Skeletal muscle tissue (tissue), 4 donors: ENCODE measurements around the gene FAM131B. TPM values are rescaled to one million over a fixed set of nuclear protein-coding genes. Genes with fewer than 3 reads are reported as not detected.

Experiments
- H3K27ac ChIP-seq: one replicate; pipeline ENCODE4 v1.7.0; 2013; ENCODE audit warnings: mild to moderate bottlenecking, low read depth, low read length, inconsistent platforms
- H3K27me3 ChIP-seq, 3 donors: one replicate each; pipeline ENCODE4 v1.7.0; 2013; ENCODE audit warnings: low read length in 3 of 3; ENCODE audit not compliant: control insufficient read depth in 3 of 3, insufficient read depth in 3 of 3
- H3K36me3 ChIP-seq, 3 donors: one replicate each; pipeline ENCODE4 v1.7.0; 2013; ENCODE audit warnings: low read length in 3 of 3; ENCODE audit not compliant: control insufficient read depth in 3 of 3, insufficient read depth in 3 of 3
- H3K4me1 ChIP-seq, 3 donors: one replicate each; pipeline ENCODE4 v1.7.0; 2013; ENCODE audit warnings: low read length in 3 of 3, mild to moderate bottlenecking in 3 of 3; ENCODE audit not compliant: control insufficient read depth in 3 of 3, insufficient read depth in 3 of 3
- H3K4me3 ChIP-seq, 3 donors: one replicate each; pipeline ENCODE4 v1.7.0; 2013; ENCODE audit warnings: low read length in 3 of 3
- H3K9ac ChIP-seq, 3 donors: one replicate each; pipeline ENCODE4 v1.7.0; 2013; ENCODE audit warnings: low read length in 3 of 3, mild to moderate bottlenecking in 3 of 3, moderate library complexity in 2 of 3, low read depth in 1 of 3
- H3K9me3 ChIP-seq, 3 donors: one replicate each; pipeline ENCODE4 v1.7.0; 2013; ENCODE audit warnings: low read length in 3 of 3; ENCODE audit not compliant: control insufficient read depth in 3 of 3
- total RNA-seq: library from RNA; depleted of rRNA; stranded (reverse); fragments of >200 nt; gene quantifications from one replicate; pipeline ENCODE4 v1.2.3, GENCODE V29; 2014
- donor health status: Osteomylitis.

The FAM131B gene
- total RNA-seq, 1 donor from 2014 or later: 1.0 TPM

DNA sequence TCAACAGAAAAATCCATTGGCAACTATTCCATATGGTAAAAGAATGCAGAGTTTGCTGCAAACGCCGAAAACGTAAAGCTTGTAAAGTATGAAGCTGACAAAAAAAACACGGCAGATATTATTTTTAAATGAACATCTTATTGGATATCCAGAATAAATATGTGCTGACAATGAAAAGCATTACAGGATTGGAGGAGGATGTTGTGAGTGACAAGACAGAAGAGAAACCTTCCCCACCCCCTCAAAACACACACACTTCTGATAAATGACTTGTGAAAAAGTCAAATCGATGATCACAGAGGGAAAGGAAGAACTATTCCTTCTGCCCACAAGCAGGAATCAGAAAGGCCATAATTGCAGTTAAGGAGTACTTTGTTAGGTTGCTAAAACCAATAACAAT is 14.6 kb downstream of the FAM131B start:
- Histone ChIP-seq H3K27ac (no peak overlapping the region), H3K4me1 (no peaks in the 10 kb centered on the region), H3K36me3 (peaks cover 22 to 33% (median 32%) of the 10 kb centered on the region in 3 donors), H3K4me3 (no peak overlapping the region), H3K9ac (no peak overlapping the region), H3K9me3 (no peaks in the 10 kb centered on the region), H3K27me3 (no peaks in the 10 kb centered on the region)

DNA sequence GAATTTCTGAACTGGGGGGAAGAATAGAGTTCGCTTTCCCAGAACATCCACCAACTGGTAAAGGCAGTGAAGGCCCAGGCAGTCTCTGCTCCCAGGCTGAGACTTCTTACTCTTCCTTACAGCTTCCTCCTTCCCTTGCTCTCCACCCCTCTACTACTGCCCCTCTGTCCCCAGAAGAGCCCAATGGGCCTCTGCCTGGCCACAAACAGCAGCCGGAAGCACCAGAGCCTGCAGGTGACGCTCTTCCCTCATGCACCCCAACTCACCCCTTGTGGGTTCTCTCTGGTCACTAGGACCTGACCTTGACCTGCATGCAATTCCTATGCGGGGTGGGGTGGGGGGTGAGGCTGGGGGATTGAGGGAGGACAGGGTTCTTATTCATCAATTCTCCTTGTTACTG is 16.5 kb downstream of the FAM131B start:
- H3K27ac ChIP-seq: no peak overlapping the region
- H3K9ac ChIP-seq: no peak overlapping the region
- H3K27me3 ChIP-seq: no peaks in the 10 kb centered on the region
- H3K36me3 ChIP-seq: peaks cover 32 to 39% (median 33%) of the 10 kb centered on the region in 3 donors
- no peaks in the 10 kb centered on the region for H3K9me3 ChIP-seq
- no peak overlapping the region for H3K4me3 ChIP-seq
- no peaks in the 10 kb centered on the region for H3K4me1 ChIP-seq

DNA sequence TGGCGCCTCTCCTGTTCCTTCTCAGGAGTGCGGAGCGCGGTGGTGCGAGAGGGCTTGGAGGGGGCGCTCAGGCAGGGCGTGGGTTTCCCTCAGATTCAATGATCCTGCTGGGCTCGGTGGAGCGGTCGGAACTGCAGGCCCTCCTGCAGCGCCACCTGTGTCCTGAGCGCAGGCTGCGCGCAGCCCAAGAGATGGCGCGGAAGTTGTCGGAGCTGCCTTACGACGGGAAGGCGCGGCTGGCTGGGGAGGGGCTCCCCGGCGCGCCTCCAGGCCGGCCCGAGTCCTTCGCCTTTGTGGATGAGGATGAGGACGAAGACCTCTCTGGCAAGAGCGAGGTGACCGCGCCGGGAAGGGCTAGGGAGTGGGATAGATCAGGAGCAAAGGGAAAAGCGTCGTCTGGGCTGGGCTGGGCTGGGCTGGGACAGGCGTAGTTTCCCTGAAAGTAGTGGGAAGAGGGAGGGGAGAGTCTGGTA is 17.0 kb downstream of the FAM131B start:
- no peak overlapping the region for H3K4me3 ChIP-seq
- no peaks in the 10 kb centered on the region for H3K4me1 ChIP-seq
- H3K9ac ChIP-seq: no peak overlapping the region
- H3K9me3 ChIP-seq: no peaks in the 10 kb centered on the region
- no peak overlapping the region for H3K27ac ChIP-seq
- H3K36me3 ChIP-seq: peaks cover 29 to 38% (median 33%) of the 10 kb centered on the region in 3 donors
- H3K27me3 ChIP-seq: no peaks in the 10 kb centered on the region

DNA sequence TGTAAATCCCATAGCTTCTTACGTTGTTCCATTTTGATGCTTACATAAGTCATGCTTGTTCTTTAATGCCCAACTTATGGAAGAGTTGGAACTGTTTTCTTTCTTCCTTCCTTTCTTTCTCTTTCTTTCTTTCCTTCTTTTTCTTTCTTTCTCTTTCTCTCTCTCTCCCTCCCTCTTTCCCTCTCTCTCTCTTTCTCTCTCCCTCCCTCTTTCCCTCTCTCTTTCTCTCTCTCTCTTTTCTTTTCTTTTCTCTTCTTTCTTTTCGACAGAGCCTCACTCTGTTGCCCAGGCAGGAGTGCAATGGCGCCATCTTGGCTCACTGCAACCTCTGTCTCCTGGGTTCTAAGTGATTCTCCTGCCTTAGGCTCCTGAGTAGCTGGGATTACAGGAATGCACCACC is 18.9 kb downstream of the FAM131B start:
- no peak overlapping the region for H3K9ac ChIP-seq
- H3K9me3 ChIP-seq: no peaks in the 10 kb centered on the region
- no peaks in the 10 kb centered on the region for H3K27me3 ChIP-seq
- no peak overlapping the region for H3K4me3 ChIP-seq
- no peak overlapping the region for H3K27ac ChIP-seq
- peaks cover 23 to 45% (median 39%) of the 10 kb centered on the region in 3 donors for H3K36me3 ChIP-seq
- no peaks in the 10 kb centered on the region for H3K4me1 ChIP-seq

DNA sequence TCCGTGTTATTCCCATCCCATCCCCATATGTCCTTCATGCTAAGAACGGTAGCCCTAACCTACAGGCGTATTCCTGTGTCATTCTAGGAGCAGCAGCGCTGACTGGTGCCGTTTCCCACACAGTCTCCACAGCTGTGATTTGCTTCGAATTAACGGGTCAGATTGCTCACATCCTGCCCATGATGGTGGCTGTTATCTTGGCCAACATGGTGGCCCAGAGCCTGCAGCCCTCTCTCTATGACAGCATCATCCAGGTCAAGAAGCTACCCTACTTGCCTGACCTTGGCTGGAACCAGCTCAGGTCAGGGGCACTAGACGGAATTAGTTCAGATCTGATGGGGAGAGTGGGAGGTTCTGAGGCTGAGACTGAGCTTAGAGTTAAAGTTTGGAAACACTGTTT is 20.7 kb downstream of the FAM131B start:
- Histone ChIP-seq H3K4me1 (no peaks in the 10 kb centered on the region), H3K36me3 (peaks cover 23 to 51% (median 44%) of the 10 kb centered on the region in 3 donors), H3K4me3 (no peak overlapping the region), H3K27ac (no peak overlapping the region), H3K27me3 (no peaks in the 10 kb centered on the region), H3K9me3 (no peaks in the 10 kb centered on the region), H3K9ac (no peak overlapping the region)

DNA sequence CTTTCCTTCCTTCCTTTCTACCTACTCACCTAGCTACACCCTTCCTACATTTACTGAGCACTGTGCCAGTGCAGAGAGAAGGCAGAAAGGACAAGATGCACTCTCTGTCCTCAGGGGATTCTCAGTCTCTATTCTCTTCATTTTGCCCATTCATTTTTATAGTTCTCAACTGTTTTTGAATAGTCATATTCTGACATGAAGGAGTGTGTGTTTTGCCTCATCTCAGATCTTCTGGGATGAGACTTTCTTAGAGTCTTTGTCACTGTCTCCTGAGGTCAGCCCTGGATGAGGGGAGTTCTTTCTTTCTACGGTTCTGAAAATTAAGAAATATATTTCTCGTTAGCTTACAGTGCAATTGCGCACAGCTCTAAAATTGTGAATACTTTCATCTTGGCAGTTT is 25.3 kb downstream of the FAM131B start:
- peaks cover 0 to 9% (median 7%) of the 10 kb centered on the region in 3 donors for H3K4me1 ChIP-seq
- no peaks in the 10 kb centered on the region for H3K27me3 ChIP-seq
- H3K9me3 ChIP-seq: no peaks in the 10 kb centered on the region
- H3K4me3 ChIP-seq: no peak overlapping the region
- peaks cover 15 to 53% (median 35%) of the 10 kb centered on the region in 3 donors for H3K36me3 ChIP-seq
- H3K9ac ChIP-seq: no peak overlapping the region
- H3K27ac ChIP-seq: no peak overlapping the region

DNA sequence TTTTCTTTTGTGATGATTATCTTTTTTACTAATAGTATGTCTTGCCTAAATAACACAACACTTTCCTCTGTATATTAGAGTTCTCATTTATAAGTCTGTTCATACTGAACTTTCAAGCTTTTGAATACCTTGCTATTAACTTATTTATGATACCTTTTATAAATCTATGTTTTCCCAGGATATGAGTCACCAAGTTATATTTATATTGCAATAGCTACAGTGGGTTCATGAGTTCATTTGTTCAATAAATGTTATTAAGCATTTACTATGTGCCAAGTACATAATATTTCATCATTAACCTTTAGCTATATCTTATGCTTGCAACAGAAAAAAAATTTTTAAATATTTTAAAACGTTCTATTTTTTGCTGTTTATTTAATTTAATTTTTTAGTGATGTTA is 28.3 kb downstream of the FAM131B start:
- Histone ChIP-seq H3K9ac (no peak overlapping the region), H3K36me3 (peaks cover 6 to 33% (median 20%) of the 10 kb centered on the region in 3 donors), H3K27ac (no peak overlapping the region), H3K4me3 (no peak overlapping the region), H3K27me3 (no peaks in the 10 kb centered on the region), H3K4me1 (peaks cover 20 to 21% (median 21%) of the 10 kb centered on the region in 3 donors), H3K9me3 (no peaks in the 10 kb centered on the region)

DNA sequence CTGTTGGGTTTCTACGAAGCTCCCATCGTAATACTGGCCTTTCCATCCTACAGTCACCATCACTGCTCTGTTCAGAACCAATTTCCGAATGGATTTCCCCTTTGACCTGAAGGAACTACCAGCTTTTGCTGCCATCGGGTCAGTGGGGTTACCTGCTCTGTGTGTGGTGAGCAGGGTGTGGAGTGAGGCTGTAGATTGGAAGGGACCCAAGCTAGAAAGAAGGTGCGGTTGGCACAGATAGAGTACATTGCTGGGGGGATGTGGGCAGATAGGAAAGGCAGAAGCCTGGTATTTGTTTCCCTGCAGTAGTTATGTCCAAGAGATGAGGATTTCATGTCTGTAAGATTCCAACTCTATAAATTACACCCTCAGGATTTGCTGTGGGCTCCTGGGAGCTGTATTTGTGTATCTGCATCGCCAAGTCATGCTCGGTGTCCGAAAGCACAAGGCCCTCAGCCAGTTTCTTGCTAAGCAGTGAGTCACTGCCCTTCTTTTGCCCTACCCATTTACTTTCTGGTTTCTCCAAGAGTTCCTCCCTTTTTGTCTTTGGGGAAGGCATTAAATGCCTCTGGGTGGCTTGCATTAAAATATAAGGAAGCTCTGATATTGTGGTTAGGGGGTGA is 31.2 kb downstream of the FAM131B start:
- peaks cover 5 to 19% (median 13%) of the 10 kb centered on the region in 3 donors for H3K36me3 ChIP-seq
- H3K9ac ChIP-seq: peak overlapping the region in 1 of 3 donors; percentile 1
- H3K9me3 ChIP-seq: no peaks in the 10 kb centered on the region
- H3K27me3 ChIP-seq: no peaks in the 10 kb centered on the region
- peak overlapping the region; percentile 82 for H3K27ac ChIP-seq
- H3K4me1 ChIP-seq: peaks cover 20 to 21% (median 21%) of the 10 kb centered on the region in 3 donors
- H3K4me3 ChIP-seq: no peak overlapping the region

DNA sequence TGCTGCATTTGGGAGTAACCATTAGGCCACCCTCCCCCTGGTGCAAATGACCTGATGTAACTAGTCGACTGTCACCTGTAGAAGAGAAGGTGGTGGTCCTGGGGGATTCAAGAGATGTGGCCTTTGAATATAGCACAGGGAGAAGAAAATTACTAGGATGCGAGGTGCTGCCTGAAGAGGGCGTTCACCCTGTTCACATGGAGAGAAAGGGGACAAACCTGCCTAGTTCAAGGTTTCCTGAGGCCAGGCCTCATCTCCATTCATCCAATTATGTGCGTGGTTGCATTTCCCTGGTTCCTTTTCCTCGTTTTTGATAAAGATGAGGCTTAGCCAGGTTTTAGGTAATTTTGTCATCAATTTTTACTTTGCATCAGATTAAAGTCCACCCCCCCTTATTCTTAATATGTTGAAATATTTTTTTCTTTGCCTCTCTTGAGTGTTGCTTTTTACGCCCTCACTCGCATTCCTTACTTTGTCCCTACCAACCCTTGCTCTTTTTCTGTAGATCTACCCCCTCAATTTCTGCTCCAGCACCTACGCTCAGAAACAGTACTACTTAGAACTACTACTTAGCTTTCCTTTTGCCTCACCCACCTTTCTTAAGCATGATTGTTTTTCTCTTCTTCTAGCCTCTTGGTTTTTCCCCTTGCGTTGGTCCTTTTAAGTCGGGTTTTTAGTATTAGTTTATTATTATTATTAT is 32.9 kb downstream of the FAM131B start:
- Histone ChIP-seq H3K9me3 (no peaks in the 10 kb centered on the region), H3K27me3 (no peaks in the 10 kb centered on the region), H3K4me1 (peaks cover 20 to 21% (median 21%) of the 10 kb centered on the region in 3 donors), H3K27ac (no peak overlapping the region), H3K4me3 (no peak overlapping the region), H3K9ac (no peak overlapping the region), H3K36me3 (peaks cover 4 to 23% (median 17%) of the 10 kb centered on the region in 3 donors)

DNA sequence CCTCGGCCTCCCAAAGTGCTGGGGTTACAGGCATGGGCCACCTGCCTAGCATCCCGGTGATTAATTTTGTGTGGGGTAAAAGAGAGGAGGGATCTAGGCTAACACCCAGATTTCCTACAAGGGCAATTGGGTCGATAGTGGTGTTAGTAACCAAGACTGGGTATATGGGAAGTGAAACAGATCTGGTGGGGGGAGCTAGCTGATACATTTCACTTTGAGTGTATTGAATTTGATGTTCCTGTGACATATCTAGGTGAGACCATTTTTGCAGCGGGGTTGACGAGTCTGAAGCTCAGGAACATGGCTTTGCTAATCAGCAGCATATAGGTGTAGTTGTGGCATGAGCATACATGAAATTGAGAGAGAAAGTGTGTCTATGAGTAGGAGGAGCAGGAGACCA is 34.6 kb downstream of the FAM131B start:
- Histone ChIP-seq H3K4me1 (peaks cover 22 to 29% (median 28%) of the 10 kb centered on the region in 3 donors), H3K36me3 (peaks cover 13 to 26% (median 23%) of the 10 kb centered on the region in 3 donors), H3K9me3 (no peaks in the 10 kb centered on the region), H3K4me3 (no peak overlapping the region), H3K27me3 (no peaks in the 10 kb centered on the region), H3K27ac (no peak overlapping the region), H3K9ac (no peak overlapping the region)
